H1 (cell line): ENCODE data around the gene CADM2.

Source experiments
- CHD2 ChIP-seq: IDR thresholded peaks from 2 replicates; pipeline ENCODE4 v1.6.1; 2012; ENCODE audit warnings: low read length, improper control_type of control experiment
- CTCF ChIP-seq, 3 experiments: IDR thresholded peaks; 1 replicate in 2 of 3; 2 replicates in 1 of 3; pipeline versions ENCODE4 v1.5.1 to v1.6.1; 2011; ENCODE audit warnings: low read length in 3 of 3, mild to moderate bottlenecking in 3 of 3, inconsistent platforms in 2 of 3, low read depth in 1 of 3, moderate library complexity in 1 of 3; ENCODE audit not compliant: insufficient read depth in 1 of 3; ENCODE audit errors: control extremely low read depth in 1 of 3
- E2F6 ChIP-seq: IDR thresholded peaks from 2 replicates; pipeline ENCODE4 v1.6.1; 2012; ENCODE audit warnings: inconsistent platforms
- MAFK ChIP-seq: IDR thresholded peaks from 2 replicates; pipeline ENCODE4 v1.6.1; 2012; ENCODE audit warnings: low read depth, mild to moderate bottlenecking, improper control_type of control experiment, low read length
- PHF8 ChIP-seq: fragments of 200-600 bp; sonication (generic); conservative IDR thresholded peaks from 2 replicates; pipeline ENCODE4 v1.7.1; 2012; ENCODE audit warnings: low read depth, mild to moderate bottlenecking, inconsistent platforms, low read length, moderate library complexity
- SRF ChIP-seq: IDR thresholded peaks from 2 replicates; pipeline ENCODE4 v1.6.1; 2011; ENCODE audit warnings: mild to moderate bottlenecking, low read depth, low read length, moderate library complexity
- ZNF274 ChIP-seq: IDR thresholded peaks from 2 replicates; pipeline ENCODE4 v1.7.0; 2012; ENCODE audit warnings: low read length, borderline replicate concordance; ENCODE audit errors: extremely low read depth
- TF ChIP-seq, protein P1 (sequence below): IDR thresholded peaks from 2 replicates; pipeline ENCODE4 v1.6.1; 2011; ENCODE audit warnings: low read depth, mild to moderate bottlenecking, low read length; ENCODE audit not compliant: insufficient read depth

DNA sequence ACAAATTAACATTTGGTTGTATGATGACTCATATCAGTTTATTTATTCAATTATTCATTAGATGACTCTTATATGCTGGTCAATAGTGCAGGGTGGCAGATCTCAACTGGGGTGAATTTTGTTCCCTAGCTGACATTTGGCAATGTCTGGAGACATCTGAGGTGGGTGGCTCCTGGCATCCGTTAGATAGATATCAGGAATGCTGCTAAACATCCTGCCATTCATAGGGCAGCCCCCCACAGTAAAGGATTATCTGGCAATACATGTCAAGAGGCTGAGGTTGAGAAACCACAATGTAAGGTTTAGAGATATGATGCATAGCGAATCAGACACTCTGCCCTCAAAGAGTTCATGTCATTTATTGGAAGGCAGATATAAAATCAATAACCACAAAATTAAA lies 719.9 kb downstream of the CADM2 start:
- TF ChIP-seq SRF = no peak
- no peak for TF ChIP-seq E2F6
- no peak for TF ChIP-seq CHD2
- TF ChIP-seq, protein P1, sequence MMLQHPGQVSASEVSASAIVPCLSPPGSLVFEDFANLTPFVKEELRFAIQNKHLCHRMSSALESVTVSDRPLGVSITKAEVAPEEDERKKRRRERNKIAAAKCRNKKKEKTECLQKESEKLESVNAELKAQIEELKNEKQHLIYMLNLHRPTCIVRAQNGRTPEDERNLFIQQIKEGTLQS = no peak
- TF ChIP-seq ZNF274 = no peak
- no peak for TF ChIP-seq CTCF (IDR thresholded peaks at IDR 0.05; ENCODE audit: control extremely low read depth in 1 of 3, insufficient read depth in 1 of 3, low read depth in 1 of 3, low read length in 3 of 3)
- no peak for TF ChIP-seq MAFK
- no peak for TF ChIP-seq PHF8
